ENCODE data around the gene LRRC23.

The LRRC23 gene

GRCh38 chr12:6925540-6926279 is 21.1 kb downstream of the LRRC23 start:
- no peak for ATAC-seq
- no peak for DNase-seq

- ATAC-seq, result peak; percentile 24
- peak; percentile 62 for DNase-seq
Observed at GRCh38 chr12:6927379-6928021, 22.9 kb downstream of the LRRC23 start, which contains the start of gene ATN1. Gene ATN1 (plus strand): TSS chr12:6927959. CDS start chr12:6934002, 6,043 bp downstream.

- ATAC-seq (peak; percentile 7), DNase-seq (no peak)
Observed at GRCh38 chr12:6928022-6928702, 23.5 kb downstream of the LRRC23 start.

- no peak for DNase-seq
- no peak for ATAC-seq
Observed at GRCh38 chr12:6928703-6929407, 24.2 kb downstream of the LRRC23 start.

GRCh38 chr12:6929466-6930452 is 25.1 kb downstream of the LRRC23 start:
- no peak for ATAC-seq
- no peak for DNase-seq

- no peak for DNase-seq
- ATAC-seq, result no peak
Observed at GRCh38 chr12:6932766-6933165, 28.1 kb downstream of the LRRC23 start.

- DNase-seq (no peak), ATAC-seq (no peak)
Observed at GRCh38 chr12:6934110-6934509, 29.5 kb downstream of the LRRC23 start.

GRCh38 chr12:6935371-6936193 is 31.0 kb downstream of the LRRC23 start:
- no peak for ATAC-seq
- no peak for DNase-seq

GRCh38 chr12:6936194-6936635 is 31.6 kb downstream of the LRRC23 start:
- ATAC-seq (no peak), DNase-seq (no peak)

- ATAC-seq (peak; percentile 55), DNase-seq (peak; percentile 78)
Observed at GRCh38 chr12:6936636-6937480, 32.2 kb downstream of the LRRC23 start.

GRCh38 chr12:6937481-6938352 is 33.1 kb downstream of the LRRC23 start:
- peak; percentile 93 for DNase-seq
- peak; percentile 89 for ATAC-seq

- DNase-seq (no peak), ATAC-seq (no peak)
Observed at GRCh38 chr12:6938353-6939190, 34.0 kb downstream of the LRRC23 start.

- ATAC-seq, result no peak
- DNase-seq, result no peak
Observed at GRCh38 chr12:6939191-6939540, 34.5 kb downstream of the LRRC23 start.

- ATAC-seq (no peak), DNase-seq (no peak)
Observed at GRCh38 chr12:6941267-6941666, 36.6 kb downstream of the LRRC23 start.

- ATAC-seq, result no peak
- DNase-seq, result no peak
Observed at GRCh38 chr12:6941782-6942181, 37.2 kb downstream of the LRRC23 start.

- ATAC-seq (no peak), DNase-seq (no peak)
Observed at GRCh38 chr12:6942331-6942665, 37.7 kb downstream of the LRRC23 start.

- DNase-seq, result peak; percentile 72
Observed at GRCh38 chr12:6943389-6943721, 38.7 kb downstream of the LRRC23 start.

More at GRCh38 chr12:6943389-6943721, 38.7 kb downstream of the LRRC23 start:
- peak; percentile 24 for ATAC-seq

Data from stimulated activated naive CD8-positive, alpha-beta T cell treated with anti-CD3 and anti-CD28 coated beads, Interleukin-15, Interleukin-2, amounts not matched to agents 100 U/mL and 50 U/mL, for 24 hours (primary cell).